Mucosa of gallbladder (tissue), 1 donor: ENCODE measurements around the gene EVI5. TPM values are rescaled to one million over a fixed set of nuclear protein-coding genes. Genes with fewer than 3 reads are reported as not detected.
"Not testable (repeated sequence)": the region's sequence is repeated elsewhere in the genome, so short reads cannot be mapped to it uniquely, and the experiment has no call there.

Experiments
- DNase-seq: peaks from one replicate; pipeline ENCODE4 v3.0.0-alpha.2; 2020; ENCODE audit warnings: low spot score
- total RNA-seq: library from RNA; stranded (reverse); gene quantifications from one replicate; pipeline ENCODE4 v1.2.1, GENCODE V29; 2021
- donor health status: DM: no; HTN: no; CAD: no.

Gene EVI5
- total RNA-seq, 1 donor from 2014 or later = 39.2 TPM

DNA sequence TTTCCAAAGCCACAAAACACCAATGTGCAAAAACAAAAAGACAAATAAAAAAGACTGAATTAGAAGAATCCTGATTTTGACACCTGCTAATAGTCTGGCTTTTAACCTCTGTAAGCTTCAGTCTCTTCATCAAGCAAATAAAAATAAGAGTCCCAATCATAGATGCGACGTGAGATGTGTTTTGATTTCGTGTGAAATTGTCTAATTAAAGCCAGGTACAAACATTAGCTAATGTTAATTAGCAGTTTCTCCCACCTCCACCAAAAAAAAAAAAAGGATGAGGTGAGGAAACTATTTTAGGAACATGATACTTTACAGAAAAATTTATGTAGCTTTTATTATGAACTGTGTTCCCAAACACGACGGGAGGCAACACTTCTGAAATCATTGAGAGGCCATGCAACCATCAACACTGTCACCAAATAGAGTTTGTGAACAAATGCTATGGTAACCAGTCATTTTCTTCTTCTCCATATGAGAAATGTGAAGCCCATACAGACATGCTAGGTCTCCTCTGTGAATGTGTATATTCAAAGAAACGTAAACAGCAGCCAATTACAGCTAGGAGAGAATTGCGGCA is 6.7 kb upstream of the EVI5 start:
- DNase-seq = no peak

DNA sequence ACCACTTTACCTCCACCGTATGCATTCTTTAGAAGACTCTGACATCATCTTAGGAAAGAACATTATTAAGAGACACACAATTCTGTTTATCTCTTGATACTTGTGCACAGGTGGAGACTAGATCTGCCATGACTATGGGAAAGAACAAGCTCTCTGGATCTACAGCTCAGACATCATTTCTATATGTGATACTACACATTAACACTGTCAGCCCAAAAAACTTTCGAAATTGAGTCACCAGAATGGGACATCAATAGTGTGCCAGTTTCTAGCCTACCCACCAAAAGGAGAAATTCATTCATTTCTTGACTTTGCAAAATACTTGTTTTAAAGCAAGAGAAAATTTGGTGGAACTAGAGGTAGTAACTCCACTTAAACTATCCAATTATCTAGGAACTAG is 6.0 kb upstream of the EVI5 start:
- no peak for DNase-seq

DNA sequence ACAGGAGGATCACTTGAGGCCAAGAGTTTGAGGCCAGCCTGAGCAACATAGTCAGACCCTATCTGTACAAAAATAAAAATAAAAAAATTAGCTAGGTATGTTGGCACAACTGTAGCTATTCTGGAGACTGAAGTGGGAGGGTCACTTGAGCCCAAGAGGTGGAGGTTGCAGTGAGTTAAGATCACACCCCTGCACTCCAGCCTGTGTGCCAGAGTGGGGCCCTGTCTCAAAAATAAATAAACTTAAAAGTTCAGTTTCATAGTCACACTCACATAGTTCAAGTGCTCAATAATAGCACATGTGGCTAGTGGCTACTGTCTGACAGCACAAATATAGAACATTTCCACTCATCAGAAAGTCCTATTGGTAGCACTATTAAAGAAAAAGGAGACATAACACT is 5.2 kb upstream of the EVI5 start:
- no peak for DNase-seq

DNA sequence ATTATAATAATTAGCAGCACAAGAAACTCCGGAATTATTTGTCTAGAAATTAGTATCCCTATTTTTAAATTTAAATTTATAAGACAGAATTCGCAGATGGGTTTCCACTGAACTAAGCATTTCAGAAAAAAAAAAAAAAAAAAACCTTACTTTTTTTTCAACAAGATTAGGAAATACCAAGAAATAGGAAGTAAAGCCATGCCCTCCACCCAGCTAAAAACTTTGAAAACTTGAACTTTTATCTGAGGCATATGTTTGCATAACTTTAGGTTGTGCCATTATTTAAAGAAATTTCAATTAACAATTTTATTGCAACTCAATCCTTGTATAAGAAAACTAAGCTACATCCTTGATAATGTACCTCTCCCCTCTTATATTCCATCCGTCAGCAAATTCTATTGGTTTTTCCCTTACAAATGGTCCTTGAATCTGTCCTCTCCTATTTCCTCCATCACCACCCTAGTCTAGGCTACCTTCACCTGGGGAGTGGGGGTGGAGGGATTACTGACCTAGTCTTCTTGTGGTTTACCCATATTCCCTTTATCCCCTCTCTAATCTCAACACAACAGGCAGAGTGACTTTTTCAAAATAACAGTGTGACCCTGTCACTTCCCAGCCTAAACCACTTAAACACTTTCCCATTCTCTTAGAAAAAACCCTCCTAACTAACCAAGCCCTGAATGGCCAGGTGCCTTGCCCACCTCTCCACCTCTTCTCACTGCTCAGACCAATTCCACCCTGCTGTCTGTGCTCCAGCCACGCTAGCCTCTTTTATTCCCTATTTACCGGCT is 1.4 kb upstream of the EVI5 start:
- no peak for DNase-seq

DNA sequence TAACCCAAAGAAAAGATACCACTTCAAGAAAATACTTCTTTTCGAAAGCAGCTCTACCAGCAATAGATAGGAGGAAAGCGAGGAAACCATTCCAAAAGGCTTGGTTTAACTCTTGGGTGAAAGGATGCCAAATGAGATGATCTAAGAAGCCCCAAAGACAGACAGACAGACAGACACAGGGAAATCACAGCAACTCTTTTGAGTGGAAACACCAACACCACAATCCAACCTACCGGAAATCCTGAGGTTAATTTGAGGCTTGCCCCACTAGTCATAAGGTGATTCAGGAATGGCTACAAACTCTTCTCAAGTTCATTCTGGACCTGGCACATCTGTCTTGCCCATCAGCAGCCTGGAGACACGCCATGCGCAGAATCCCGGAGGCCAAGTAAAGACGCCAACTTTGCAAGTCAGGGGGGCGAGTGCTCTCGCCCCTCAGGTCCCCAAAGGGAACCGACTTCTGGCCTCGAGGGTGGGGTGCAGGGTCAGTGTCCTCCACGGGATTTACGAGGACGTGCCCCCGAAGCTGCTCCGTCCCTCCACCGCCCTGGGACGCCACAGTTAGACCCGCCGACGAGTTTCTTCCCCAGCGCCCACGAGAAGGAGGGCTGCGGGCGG is 778 bp downstream of the EVI5 start:
- DNase-seq = peak; percentile 19

DNA sequence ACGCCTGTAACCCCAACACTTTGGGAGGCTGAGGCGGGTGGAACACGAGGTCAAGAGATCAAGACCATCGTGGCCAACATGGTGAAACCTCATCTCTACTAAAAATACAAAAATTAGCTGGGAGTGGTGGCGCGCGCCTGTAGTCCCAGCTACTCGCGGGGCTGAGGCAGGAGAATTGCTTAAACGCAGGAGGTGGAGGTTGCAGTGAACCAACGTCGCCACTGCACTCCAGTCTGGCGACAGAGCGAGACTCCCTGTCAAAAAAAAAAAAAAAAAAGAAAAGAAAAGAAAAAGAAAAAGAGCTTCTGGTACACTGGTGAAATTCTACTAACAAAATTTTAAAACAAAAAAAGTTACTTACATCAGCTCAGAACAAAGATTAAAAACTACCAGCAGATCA is 1.4 kb downstream of the EVI5 start:
- not testable (repeated sequence) for DNase-seq

DNA sequence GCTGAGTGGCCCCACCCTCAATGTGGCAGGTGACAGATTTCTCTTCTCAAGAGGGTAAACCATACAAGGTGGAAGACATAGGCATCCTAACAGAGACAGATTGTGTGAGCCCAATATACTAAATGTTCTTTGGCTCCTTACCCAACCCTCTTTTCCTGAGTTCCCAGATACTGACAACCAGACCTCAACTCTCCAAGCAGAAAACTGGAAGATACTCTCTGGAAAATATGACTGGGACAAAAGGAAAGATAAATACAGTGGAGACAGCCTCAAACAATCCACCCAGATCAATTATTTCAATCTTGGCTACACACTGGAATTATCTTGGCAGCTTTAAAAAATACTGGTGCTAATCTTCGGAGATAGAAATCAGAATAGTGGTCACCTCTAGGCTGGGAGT is 6.5 kb downstream of the EVI5 start:
- no peak for DNase-seq

DNA sequence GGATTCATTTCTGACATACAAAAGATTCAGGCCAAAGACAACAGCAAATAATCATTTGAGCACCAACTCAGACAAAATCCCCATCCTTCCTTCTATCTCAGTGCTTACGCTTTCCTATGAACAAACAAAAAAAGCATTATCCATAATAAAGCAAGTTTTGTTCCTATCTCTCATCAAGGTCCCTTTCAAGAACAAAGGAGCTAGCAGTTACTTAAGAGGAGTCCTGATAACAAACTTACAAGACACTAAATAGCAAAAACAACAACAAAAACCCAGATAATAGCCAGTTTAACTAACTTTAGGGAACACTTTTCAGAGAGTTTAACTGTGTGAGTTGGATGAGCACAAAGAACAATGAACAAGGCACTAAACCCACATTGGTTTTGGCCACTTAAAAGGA is 10.5 kb downstream of the EVI5 start:
- no peak for DNase-seq

DNA sequence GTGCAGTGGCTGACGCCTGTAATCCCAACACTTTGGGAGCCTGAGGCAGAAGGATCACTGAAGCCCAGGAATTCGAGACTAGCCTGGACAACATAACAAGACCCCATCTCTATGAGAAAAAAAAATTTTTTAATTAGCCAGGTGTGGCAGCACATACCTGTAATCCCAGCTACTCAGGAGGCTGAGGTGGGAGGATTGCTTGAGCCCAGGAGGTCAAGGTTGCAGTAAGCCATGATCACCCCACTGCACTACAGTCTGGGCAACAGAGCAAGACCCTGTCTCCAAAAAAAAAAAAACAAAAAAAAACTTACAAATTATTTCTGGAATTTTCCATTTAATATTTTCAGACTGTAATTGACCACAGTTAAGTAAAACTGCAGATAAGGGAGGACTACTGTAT is 11.2 kb downstream of the EVI5 start:
- DNase-seq = not testable (repeated sequence)

DNA sequence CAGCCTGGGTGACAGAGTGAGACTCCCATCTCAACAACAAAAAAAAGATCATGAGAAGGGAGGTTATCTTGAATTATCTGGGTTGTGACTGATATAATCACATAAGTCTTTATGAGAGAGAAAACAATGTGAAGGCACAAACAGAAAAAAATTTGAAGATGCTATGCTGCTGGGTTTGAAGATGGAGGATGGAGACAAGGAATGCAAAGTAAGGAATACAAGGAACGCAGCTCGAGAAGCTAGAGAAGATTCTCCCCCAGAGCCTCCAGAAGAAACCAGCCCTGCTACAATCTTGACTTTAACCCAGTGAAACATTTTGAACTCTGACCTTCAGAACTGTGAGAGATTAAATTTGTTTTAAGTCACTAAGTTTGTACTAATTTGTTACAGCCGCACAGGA is 15.1 kb downstream of the EVI5 start:
- no peak for DNase-seq

DNA sequence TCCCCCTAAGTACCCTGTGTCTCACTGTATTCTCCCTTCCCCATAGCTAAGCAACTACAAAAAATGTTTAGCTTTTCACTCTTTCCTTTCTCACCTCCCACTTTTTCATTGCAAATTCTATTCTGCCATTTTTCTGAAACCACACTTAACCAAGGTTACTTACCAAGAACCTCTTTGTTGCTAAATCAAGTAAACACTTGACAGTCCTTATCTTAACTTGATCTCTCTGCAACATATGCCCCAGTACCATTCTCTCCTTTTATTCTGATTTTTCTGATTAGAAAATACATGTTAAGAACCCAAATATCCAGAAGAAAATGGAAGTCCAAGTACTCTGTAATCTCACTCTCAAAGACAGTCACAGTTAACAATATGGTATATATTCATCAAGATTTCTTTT is 16.0 kb downstream of the EVI5 start:
- no peak for DNase-seq

DNA sequence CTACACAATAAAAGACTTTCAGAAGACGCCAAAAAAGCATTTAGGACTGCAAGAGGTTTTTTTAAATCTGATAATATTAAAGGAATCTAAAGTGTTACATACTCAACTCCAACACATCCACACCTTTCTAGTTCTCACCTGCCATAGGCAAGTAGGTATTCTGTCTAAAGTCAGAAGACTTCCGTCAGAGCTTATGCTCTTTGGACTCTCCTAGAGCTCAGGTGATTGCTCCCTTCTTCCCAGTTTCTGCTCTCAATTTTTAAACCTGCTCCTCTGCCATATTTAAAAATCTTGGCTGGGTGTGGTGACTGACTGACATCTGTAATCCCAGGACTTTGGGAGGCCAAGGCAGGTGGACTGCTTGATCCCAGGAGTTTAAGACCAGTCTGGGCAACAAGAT is 16.6 kb downstream of the EVI5 start:
- DNase-seq = no peak

DNA sequence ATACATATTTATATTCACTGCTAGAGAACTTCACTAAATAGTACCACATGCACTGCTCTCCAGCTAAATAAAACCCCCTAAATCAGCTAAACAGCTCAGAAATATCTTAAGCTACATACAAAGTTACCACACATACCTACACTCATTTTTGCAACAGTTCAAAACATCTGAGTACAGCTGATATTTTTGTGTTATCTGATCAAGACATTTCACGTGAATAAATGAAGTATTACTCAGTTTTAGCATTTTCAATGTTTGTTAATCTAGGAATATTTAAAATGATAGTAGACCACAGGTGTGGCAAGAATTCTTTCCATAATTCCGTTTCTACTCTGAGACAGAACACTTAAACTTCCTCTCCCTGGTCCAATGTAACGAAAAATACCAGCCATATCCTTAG is 20.8 kb downstream of the EVI5 start:
- no peak for DNase-seq

DNA sequence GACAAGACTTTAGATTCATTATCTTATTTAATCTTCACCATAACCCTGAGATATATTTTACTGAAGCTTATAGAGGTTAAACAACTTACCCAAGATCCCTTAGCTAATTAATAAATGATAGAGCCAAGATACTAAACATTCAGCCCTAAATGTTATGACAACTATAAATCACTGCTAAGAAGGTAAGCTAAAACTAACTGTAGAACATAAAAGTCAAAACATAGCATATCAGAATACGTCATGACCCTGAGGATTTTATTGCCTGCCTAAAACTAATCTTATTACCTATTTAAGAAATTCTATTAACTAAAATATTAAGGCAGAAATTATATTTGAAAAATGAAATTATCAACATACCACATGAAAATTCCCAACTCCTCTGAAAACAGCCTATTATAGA is 22.6 kb downstream of the EVI5 start:
- no peak for DNase-seq

DNA sequence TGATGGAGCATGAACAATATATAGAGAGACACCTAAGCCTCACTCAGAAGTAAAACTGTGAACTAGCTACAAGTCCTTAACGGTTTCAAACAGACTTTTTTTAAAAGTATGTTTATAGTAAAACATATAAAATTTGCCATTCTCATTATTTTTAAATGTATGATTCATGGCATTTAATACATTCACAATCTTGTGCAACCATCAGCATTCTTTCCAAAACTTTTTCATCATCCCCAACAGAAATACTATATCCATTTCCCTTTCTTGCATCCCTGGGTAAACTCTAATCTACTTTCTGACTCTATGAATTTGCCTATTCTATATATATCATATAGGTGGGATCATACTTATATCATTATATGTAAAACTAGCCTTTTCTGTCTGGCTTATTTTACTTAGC is 25.5 kb downstream of the EVI5 start:
- no peak for DNase-seq

DNA sequence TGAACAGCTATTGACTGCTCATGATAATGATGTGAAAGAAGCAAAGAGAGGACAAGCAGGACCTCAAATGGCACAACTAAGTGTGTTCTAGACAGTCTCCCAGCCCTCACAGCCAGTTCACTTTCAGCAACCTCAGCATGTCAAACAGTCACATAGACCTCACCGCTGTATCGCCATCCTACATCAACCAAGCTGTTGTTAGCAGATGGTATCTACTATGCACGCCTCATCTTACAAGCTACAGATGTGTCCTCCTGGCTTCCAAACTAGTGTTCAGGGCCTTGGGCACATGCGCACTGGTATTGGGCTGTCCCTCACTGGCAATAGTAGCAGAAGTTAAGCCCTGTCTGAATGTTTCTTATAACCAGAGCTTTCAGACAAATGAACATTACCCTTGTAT is 28.4 kb downstream of the EVI5 start:
- no peak for DNase-seq

DNA sequence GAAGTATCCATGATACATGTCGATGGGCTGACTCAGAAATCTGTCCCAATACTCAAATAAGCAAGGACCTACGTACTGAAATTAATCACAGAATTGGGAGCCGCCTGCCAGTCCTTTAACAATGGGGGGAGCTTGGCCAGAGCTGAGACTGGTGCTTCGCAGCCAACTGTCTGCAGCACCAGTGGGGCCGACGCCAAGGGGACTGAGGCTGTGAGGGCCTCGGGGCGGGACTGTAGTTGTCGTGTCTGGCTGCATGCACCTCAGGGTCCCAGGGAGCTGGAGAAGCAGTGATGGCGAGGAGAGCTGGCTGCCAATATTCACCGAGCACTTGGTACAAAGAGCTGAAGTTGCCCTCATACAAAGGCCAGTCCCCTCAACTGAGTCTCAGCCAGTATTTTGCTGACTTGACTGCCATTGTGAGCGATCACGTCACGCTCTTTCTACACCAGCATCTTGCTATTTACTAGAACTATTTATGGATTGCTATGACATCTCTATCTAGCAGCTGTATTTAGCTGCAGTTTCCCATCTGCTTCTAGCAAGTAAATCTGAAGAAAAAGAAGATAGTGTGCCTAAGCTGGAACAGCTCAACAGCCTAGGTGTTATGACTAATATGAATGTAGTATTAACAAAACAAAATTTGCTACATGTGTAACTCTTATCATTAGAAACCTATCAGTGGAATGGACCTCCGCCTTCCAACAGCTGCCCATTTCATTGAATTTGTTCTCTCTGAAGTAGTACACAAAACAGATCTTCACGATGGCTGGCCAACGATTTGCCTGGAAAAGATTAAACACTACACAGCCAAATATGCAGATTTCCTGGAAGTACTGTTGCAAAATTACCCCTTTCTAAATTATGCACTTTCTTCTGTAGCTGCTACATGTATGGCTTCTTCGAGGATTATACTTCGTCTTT is 29.1 kb downstream of the EVI5 start:
- peak; percentile 16 for DNase-seq

DNA sequence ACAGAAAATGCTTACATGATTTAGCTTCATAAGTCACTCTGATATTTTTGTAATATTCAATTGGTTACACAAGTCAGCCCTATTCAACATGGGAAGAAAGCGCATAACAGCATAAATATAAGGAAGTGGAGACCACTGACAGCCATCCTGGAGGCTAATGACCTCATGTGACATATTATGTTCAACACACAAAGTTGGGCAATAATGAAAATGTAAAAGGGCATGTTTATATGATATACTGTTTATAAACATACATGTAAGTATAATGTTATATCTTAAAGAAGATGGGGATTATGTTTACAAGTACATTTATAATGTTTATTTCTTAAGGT is 30.2 kb downstream of the EVI5 start:
- no peak for DNase-seq

DNA sequence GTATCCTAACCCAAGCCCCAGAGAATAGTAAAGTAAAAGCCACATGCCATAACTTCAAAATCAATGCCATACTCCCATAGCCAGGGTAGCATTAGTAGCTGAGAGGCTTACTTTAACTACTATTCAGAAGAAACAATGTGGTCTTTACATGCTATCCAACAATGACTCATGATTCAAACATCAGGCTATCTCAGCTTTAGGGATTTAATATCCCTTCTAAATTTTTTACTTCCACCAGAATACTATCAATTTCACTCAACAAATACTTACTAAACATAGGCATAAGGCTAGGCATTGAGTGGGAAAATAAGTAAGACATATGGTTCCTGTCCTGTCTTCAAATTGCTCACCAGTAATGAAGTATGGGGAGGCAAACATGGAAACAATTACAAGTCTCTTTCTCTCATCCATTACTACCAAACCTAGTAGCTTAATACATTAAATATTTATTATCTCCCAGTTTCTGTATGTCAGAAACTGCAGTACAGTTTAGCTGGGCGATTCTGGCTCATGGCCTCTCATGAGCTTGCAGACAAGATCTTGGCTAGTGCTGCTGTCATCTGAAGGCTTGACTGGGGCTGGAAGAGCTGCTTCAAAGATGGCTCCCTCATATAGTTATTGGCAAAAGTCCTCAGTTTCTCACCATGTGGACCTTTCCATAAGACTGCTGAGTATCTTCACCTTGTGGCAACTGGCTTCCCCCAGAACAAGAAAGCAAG is 30.7 kb downstream of the EVI5 start:
- no peak for DNase-seq

DNA sequence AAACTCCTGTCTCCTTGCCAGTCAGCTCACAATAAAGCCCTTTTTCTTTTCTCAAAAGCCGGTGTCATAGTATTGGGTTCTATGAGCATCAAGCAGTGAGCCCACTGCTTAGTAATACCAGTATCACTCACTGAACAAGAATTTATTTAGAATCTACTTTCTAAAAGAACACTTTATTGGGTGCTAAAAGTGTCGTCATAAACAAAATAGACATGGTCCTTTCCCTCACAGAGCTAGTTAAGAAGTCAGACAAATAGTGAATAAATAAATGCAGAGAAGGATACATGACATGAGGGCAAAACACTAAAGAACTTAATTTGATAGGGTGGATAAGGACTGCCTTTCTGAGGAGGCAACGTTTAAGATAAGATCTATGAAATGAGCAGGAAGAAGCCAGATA is 32.2 kb downstream of the EVI5 start:
- DNase-seq = no peak

DNA sequence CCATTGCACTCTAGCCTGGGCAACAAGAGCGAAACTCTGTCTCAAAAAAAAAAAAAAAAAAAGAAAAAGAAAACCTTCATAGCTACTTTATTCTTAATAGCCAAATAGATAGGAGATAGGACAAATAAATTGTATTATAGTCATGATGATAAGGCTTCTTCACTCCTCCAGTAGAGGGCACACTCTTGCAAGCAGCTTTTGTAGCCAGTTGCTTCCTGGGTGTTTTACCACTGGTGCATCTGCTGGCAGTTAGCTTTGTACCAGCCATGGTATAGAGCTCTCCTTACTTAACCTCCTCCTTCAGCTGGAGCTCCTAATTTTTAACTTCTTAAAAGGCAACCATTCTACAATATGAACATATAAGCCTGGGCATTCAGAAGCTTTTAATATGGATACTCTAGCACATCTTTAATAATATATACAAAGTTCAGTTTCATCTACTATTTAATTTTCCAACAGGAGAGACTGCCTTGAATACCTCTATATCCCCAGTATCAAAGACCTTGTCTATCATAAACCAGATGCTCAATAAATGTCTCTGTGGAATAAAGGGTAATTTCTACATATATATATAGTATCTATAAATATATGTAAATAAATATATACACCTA is 35.8 kb downstream of the EVI5 start:
- DNase-seq = peak; percentile 45
